Stimulated activated CD4-positive, alpha-beta T cell treated with anti-CD3 and anti-CD28 coated beads, Interleukin-1b, Interleukin-23, amount 100 ng/mL, for 4 hours (primary cell): ENCODE data around the gene ENTR1.
A peak's percentile ranks its signal among the peaks of the same experiment; 100 is the strongest.
"Not testable (repeated sequence)": the region's sequence is repeated elsewhere in the genome, so short reads cannot be mapped to it uniquely, and the experiment has no call there.

Experiments
- DNase-seq, 2 donors: peaks; one replicate each; pipeline ENCODE4 v3.0.0-alpha.2; 2020; ENCODE audit warnings: low read depth in 2 of 2

The ENTR1 gene

GRCh38 chr9:136438548-136439480 lies 28.4 kb upstream of the ENTR1 start:
- peak; percentile 33 to 54 for DNase-seq

DNA sequence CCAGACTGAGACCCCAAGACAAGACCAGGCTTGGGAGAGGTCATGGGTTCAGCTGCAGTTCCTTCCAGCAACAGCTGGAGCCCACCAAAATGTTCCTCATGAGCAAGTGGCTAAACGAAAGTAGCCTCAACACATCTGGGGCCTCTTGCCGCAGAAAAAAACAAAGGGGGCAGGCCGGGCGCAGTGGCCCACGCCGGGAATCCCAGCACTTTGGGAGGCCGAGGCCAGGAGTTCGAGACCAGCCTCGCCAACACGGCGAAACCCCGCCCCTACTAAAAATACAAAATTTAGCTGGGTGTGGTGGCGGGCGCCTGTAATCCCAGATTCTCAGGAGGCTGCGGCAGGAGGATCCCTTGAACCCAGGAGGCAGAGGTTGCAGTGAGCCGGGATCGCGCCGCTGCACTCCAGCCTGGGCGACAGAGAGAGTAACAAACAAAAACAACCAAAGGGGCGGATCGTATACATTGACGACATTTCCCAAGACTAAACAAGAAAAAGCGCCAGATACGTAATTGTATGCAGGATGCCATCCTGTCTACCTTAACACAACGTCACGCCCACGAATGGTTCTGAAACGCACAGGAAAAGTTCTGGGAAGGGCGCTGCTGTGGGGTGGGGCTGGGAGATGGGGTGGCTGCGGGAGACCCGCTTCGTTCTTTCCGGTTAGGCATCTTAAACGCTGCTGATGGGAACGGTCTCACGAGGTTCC lies 27.6 kb upstream of the ENTR1 start:
- no peak for DNase-seq

GRCh38 chr9:136437430-136437829 lies 27.0 kb upstream of the ENTR1 start:
- no peak for DNase-seq

- DNase-seq, result no peak
Observed at GRCh38 chr9:136436055-136436634, 25.7 kb upstream of the ENTR1 start.

- DNase-seq, result no peak
Observed at GRCh38 chr9:136434580-136435169, 24.3 kb upstream of the ENTR1 start.

GRCh38 chr9:136433849-136434579 lies 23.6 kb upstream of the ENTR1 start:
- DNase-seq, result no peak

DNA sequence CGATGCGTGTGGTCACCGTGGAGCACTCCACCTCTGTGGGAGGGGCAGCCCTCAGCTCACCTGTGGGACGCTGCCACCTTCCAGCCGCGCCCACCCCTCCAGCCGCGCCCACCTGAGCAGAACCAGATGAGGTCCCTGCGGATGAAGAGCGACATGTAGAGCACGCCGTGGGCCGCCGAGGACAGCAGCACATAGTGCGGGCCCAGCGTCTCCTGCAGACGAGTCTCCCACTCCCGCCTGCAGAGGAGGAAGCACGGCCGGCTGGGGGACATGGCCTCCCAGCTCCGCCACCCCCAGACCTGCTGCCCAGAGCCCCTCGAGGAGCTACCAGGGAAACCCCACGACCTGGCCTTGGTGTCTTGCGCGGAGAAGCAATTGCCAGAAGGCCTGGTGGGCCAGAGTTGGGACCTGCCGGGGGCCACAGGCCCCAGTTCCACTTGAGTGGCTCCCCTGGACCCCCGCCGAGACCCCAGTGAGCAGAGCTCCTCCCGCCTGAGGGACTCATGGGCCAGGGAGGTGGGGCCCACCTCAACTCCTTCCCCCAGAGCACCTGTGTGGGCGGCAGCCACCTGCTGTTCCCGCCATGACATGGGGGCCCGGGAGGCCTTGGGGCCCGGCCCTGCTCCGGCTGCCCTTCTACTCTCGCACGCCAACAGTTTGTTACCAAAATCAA lies 22.8 kb upstream of the ENTR1 start:
- no peak for DNase-seq

DNA sequence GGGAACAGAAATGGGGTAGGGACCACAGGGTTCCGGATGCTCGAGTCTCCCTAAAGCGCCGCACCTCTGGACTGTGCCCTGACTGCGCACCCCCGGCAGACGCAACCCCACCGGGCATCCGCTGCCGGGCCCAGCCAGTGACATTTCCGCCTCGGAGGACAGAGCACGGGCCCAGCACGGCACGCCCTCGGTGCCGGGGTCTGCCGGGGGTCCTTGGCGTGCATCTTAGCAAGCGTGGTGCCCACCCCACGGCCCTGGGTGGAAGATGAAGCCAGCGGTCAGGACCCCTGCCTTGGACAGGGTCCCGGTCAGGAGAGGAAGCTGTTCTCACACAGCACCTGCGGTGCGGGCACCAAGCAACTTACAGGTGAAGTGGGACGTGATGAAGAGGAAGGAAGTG lies 22.2 kb upstream of the ENTR1 start:
- no peak for DNase-seq

- no peak for DNase-seq
Observed at GRCh38 chr9:136431782-136432350, 21.5 kb upstream of the ENTR1 start.

GRCh38 chr9:136430588-136431234 lies 20.3 kb upstream of the ENTR1 start:
- DNase-seq, result no peak

DNA sequence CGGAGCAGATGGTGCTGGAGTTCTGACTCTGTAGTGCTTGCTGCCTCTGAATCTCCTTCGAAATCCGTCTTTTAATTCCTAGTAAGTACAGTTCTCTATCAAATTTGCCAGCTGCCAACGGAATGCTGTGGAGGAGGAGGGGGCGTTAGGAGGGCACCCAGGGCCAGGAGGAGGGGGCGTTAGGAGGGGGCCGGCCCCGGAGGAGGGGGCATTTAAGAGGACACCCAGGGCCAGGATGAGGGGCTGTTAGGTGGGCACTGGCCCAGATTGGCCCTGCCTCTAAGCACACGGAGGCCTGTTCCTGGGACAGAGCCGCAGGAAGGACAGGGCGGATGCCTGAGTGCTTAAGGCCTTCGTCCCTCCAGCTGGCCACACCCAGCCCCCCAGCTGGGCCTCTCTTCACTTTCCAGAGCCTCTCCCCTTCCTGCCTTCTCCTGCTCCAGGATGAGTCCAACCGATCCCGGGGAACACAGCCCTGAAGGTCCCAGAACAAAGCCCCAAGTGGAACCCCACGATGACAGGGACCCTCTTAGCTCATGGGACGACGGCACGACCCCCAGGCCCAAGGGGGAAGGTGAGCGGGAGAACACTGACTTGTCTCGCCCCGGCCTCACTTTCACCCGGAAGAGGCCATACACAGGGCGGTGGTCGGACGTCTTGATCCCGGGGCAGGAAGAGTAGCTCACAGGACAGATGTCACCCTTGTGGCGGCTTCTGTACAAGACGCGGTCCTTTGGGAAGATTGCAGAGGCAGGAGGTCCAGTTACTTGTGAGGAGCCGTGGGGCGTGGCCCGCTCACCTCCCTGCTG lies 19.5 kb upstream of the ENTR1 start:
- DNase-seq, result no peak

- DNase-seq, result no peak
Observed at GRCh38 chr9:136429075-136429628, 18.7 kb upstream of the ENTR1 start.

- DNase-seq, result no peak
Observed at GRCh38 chr9:136426787-136427186, 16.4 kb upstream of the ENTR1 start.

GRCh38 chr9:136425367-136425766 lies 15.0 kb upstream of the ENTR1 start:
- not testable (repeated sequence) for DNase-seq

GRCh38 chr9:136424750-136425362 lies 14.4 kb upstream of the ENTR1 start:
- no peak for DNase-seq

DNA sequence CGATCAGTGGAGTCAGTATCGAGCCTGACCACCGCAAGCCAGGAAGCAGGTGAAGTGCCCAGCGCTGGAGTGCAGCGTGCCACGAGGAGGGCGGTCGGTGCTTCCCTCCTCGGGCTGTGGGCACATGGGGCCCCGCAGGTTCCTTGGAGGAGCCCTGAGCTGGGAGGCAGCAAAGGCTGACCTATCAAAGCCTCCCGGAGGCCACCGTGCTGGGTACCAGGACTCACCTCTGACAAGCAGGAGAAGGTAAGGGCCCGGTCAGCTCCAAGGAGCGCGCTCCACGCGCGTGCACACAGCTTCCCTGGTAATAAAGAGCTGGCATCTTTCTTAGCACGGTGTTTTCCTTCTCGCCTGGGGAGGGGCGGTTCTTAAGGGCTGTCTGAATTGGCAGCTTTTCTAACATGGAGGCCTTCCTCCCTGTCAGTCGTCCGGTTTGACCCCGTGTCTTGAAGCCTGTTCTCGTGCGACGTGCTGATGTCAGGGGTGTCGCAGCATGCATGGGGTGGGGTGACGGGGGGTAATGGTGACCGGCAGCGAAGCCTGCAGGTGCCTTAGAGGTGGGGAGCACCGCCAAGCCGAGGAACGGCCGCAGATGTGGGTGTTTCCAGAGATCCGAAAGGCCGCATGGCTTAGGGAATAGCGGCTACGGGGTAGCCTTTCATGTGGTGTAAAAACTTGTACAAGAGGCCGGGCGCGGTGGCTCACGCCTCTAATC lies 13.2 kb upstream of the ENTR1 start:
- no peak for DNase-seq

GRCh38 chr9:136422876-136423275 lies 12.5 kb upstream of the ENTR1 start:
- DNase-seq, result no peak

- DNase-seq, result no peak
Observed at GRCh38 chr9:136421791-136422190, 11.4 kb upstream of the ENTR1 start.
